GM19468 (cell line): Measurements from ENCODE around the gene ANTXR1.

ENCODE experiments used
- ATAC-seq: cut with Tn5 transposase; IDR thresholded peaks from one replicate; pipeline ENCODE4 v1.9.1; 2021; ENCODE audit warnings: mild to moderate bottlenecking, moderate library complexity, moderate number of reproducible peaks; ENCODE audit not compliant: unreplicated experiment; ENCODE audit errors: extremely low read depth

The ANTXR1 gene

GRCh38 chr2:69031466-69031865 is 18.5 kb downstream of the ANTXR1 start:
- ATAC-seq, result no peak

DNA sequence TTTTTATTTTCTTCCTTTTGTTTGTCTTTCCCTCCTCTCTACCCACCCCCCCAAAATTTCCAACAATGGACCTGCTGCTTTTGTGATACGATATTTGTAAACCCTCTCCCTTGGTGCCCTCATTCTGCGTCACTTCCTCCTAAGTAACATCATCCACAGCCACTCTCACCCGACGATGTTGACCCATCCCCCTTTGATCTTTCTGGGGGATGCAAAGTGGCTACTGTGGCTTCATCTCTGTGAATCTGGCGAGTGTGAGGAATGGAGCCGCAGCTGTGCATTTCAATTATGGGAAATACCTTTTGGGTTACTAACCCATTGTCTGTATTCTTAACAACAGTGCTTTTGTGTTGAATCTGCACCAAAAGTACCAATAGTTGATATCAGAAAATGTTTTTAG is 19.4 kb downstream of the ANTXR1 start:
- no peak for ATAC-seq

DNA sequence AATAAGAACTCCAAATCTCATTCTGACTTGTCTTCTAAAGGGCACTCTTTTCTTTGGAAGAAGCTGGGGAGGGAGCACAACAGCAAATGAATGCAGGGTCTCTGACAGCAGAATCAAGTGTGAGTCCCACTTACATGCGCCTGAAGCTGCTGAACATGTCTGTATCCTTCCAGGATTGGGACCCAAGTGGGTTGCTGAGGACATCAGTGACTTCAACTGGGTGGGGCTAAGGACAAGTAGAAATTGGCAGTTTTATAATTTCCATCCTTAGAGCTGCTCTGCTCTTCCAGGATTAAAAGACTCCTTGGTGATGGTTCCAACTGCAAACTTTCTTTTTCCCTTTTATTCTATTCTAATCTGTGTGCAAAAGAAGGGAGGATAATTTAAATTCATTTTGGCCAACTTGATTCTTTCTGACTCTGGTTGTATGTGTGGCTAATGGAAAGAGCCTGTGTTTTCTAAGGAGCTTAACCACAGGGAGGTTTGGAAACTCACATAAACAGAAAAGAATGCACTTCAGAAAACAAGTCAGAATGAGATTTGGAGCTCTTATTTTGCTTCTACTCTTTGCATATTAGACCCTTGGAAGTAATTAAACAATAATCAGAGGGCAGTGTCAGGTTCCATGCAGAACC is 20.6 kb downstream of the ANTXR1 start:
- ATAC-seq, result no peak

- no peak for ATAC-seq
Observed at GRCh38 chr2:69034122-69034521, 21.1 kb downstream of the ANTXR1 start.

GRCh38 chr2:69034845-69035244 is 21.9 kb downstream of the ANTXR1 start:
- no peak for ATAC-seq

DNA sequence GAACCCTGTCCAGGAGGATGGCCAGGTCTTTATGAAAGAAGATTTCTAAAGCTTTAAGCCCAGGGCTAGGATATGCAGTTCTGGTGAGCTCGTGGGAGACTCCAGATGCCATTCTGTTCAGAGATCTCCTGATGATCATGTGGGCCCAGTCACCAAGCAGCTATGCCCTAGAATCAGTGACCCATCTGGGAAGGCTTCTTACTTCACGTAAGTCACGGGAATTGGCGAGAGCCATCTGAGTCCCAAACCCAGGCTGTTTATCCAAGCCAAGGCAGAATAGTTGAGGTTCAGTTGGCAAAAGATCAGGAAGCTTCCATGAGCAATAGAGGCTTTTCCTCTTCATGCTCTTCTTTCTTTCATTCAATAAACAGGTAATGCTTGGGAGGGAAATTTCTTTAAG is 23.9 kb downstream of the ANTXR1 start:
- ATAC-seq, result no peak

- no peak for ATAC-seq
Observed at GRCh38 chr2:69041214-69041613, 28.2 kb downstream of the ANTXR1 start.

GRCh38 chr2:69043736-69044400 is 30.9 kb downstream of the ANTXR1 start:
- ATAC-seq, result no peak

GRCh38 chr2:69046221-69046662 is 33.3 kb downstream of the ANTXR1 start:
- ATAC-seq, result no peak

DNA sequence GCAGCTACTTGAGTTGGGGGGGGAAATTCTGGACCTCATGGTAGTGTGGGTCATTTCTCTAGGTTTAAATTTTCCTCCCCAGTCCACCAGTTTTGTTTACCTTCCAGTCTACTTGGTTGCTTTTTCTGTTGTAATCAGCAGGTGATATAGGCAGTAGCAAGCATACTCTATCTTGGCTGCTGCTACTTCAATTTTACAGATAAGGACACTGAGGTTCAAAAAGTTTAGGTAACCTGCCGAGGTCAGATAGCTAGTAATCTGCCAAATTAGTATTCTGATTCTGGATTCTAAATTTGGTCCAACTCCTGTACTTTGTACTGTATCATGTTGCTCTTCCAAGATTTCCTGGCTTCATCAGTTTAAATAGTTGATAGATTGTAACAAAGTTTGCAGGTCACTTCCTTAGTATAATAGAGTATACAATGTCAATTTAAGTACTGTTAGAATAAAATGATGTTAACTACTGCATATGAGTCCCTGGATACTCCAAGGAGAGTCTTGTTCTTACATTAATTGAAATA is 34.7 kb downstream of the ANTXR1 start:
- no peak for ATAC-seq

DNA sequence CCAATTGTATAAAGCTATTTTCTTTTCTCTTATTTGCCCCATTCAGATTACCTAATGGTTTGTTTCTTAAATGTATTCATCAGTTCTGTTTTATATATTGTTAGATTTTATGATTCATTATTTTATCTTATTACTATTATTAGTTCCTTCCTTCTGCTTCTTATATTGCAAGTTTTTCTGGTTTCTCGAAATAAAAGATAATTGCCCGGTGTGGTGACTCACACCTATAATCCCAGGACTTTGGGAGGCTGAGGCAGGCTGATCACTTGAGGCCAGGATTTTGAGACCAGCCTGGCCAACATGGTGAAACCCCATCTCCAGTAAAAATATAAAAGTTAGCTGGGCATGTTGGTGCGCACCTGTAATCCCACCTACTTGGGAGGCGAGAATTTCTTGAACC is 37.8 kb downstream of the ANTXR1 start:
- ATAC-seq, result no peak

DNA sequence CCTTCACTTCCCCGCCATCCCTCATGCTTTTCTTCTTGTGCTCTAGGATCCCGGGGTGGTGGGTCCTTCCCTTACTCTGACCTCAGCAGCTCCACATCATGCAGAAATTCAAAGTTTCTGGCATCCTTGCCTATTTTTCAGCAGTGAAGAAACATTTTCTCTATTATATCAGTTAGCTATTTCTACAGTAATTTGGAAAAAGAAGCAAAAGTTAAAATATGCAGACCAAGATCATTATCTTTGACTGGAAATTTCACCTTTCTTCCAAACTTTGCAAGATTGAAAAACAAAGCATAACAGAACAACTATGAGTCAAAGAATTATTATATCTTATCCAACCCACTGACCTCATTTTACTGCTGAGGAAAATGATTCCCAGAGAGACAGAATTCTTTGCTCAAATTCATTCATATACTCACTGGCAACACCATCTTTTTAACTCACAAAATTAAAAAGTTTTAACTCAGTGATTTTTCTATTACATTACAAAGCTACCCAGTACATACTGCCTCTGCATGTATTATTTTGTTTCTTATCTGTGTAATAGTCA is 40.5 kb downstream of the ANTXR1 start:
- no peak for ATAC-seq

- no peak for ATAC-seq
Observed at GRCh38 chr2:69054431-69054830, 41.5 kb downstream of the ANTXR1 start.

- ATAC-seq, result no peak
Observed at GRCh38 chr2:69055688-69056470, 42.9 kb downstream of the ANTXR1 start.

- no peak for ATAC-seq
Observed at GRCh38 chr2:69057660-69058059, 44.7 kb downstream of the ANTXR1 start.

DNA sequence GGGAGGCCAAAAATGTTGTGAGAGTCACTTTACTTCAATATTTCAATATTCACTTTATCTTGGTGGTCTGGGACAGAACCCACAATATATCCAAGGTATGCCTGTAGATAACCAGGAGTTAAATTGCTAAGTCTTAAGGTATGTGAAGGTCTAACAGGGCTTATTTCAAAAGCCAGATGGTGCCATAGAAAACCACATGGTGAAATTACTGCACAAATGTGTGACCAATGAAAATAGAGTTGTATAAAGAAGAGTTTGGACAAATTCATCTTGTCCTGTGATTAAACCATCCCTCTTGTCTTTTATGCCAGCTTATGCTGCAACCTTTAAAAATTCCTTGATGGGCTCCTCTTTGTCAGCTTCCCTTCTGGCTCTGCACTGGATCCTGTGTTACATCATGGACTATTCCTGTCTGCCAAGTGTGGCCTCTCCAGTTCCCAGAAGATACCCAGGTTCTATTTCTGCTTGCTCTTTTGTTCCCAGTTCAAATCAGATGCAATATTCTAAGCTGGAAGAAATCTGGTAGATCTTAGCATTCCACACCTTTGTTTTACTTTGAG is 46.8 kb downstream of the ANTXR1 start:
- no peak for ATAC-seq

GRCh38 chr2:69060938-69061501 is 48.0 kb downstream of the ANTXR1 start:
- ATAC-seq, result no peak

DNA sequence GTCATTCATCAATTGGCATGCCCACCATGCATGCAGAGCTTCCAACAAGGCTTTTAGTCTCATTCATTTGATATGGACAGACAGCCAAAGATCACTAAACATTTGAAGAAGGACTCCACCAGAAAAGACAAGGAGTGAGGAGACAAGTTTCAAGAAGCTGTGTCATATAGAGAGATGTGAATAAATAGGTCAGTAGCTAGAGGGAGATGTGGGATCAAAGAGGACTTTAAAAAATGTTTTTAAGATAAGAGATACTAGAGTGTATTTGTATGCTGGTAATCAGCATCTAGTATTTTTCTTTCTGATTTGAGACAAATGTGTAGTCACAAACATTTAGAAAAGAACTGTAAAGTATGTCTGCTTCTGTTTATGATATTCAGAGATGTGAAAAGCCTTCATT is 48.5 kb downstream of the ANTXR1 start:
- ATAC-seq, result no peak

- ATAC-seq, result no peak
Observed at GRCh38 chr2:69062307-69062962, 49.5 kb downstream of the ANTXR1 start.
